Lower lobe of right lung (tissue), 2 donors: Measurements from ENCODE around the gene BCL11B. TPM values are rescaled to one million over a fixed set of nuclear protein-coding genes. Genes with fewer than 3 reads are reported as not detected.

Source experiments
- ATAC-seq, 2 donors: fragments of 200-7000 bp; cut with Tn5 transposase; one replicate each; pipeline ENCODE4 v1.9.1; 2020 to 2022; ENCODE audit warnings: mild to moderate bottlenecking in 2 of 2, moderate library complexity in 2 of 2
- DNase-seq: peaks from one replicate; pipeline ENCODE4 v3.0.0-alpha.2; 2020
- H3K27ac ChIP-seq: fragments of 200-600 bp; one replicate; pipeline ENCODE4 v1.8.0; 2022
- H3K27me3 ChIP-seq: fragments of 200-600 bp; one replicate; pipeline ENCODE4 v1.8.0; 2022; ENCODE audit warnings: low read depth
- H3K36me3 ChIP-seq: fragments of 200-600 bp; one replicate; pipeline ENCODE4 v1.8.0; 2022; ENCODE audit warnings: mild to moderate bottlenecking
- H3K4me1 ChIP-seq: fragments of 200-600 bp; one replicate; pipeline ENCODE4 v1.8.0; 2022
- H3K4me3 ChIP-seq: fragments of 200-600 bp; one replicate; pipeline ENCODE4 v1.8.0; 2022; ENCODE audit warnings: mild to moderate bottlenecking
- H3K9me3 ChIP-seq: fragments of 200-600 bp; one replicate; pipeline ENCODE4 v1.8.0; 2022
- intact Hi-C: fragments of 100-400 bp; cut with DNase I; formaldehyde crosslinking; loops from one replicate; pipeline ENCODE4 v1.11.0; 2022
- total RNA-seq: library from RNA; stranded (reverse); fragmentation: NEBNext Ultra II Directional; extraction: Animal tissue kit (Norgen Biotek cat#: 25700); gene quantifications from one replicate; pipeline ENCODE4 v1.2.1, GENCODE V29; 2021
- TF ChIP-seq, protein P1 (sequence below): fragments of 200-600 bp; IDR thresholded peaks from one replicate; pipeline ENCODE4 v1.8.0; 2022; ENCODE audit warnings: antibody characterized with exemption, mild to moderate bottlenecking
- donor health status: DM: no; HTN: yes; CAD: no; lungs with severe emphysema.

Gene BCL11B
- total RNA-seq, 1 donor from 2014 or later: 2.3 TPM

DNA sequence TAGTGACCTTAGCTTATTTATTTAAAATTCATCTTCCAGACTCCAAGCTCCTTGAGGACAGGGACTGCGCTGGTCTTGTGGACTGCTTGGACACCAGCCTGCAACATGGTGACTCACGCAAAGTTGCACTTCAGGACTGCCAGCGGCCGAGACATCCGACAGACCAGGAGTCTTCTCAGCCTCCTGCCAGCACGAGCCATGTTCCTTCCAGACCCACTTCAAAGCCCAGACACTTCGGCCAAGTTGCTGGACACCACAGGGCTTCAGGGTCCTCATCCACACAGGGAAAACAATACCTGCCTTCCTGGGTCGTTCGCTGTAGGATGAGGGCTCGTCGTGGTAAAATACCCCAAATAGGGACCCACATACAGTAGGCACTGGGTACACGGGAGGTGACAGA lies 88.7 kb downstream of the BCL11B start:
- DNase-seq (no peak), ATAC-seq (no peak)
- no peaks in the 10 kb centered on the region for H3K36me3 ChIP-seq
- no peak overlapping the region for H3K27ac ChIP-seq
- H3K4me1 ChIP-seq: peaks cover 5% of the 10 kb centered on the region
- H3K4me3 ChIP-seq: no peak overlapping the region
- H3K27me3 ChIP-seq: no peaks in the 10 kb centered on the region
- H3K9me3 ChIP-seq: no peaks in the 10 kb centered on the region
- TF ChIP-seq, protein P1, sequence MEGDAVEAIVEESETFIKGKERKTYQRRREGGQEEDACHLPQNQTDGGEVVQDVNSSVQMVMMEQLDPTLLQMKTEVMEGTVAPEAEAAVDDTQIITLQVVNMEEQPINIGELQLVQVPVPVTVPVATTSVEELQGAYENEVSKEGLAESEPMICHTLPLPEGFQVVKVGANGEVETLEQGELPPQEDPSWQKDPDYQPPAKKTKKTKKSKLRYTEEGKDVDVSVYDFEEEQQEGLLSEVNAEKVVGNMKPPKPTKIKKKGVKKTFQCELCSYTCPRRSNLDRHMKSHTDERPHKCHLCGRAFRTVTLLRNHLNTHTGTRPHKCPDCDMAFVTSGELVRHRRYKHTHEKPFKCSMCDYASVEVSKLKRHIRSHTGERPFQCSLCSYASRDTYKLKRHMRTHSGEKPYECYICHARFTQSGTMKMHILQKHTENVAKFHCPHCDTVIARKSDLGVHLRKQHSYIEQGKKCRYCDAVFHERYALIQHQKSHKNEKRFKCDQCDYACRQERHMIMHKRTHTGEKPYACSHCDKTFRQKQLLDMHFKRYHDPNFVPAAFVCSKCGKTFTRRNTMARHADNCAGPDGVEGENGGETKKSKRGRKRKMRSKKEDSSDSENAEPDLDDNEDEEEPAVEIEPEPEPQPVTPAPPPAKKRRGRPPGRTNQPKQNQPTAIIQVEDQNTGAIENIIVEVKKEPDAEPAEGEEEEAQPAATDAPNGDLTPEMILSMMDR: no peak
- intact Hi-C loops: no loop called here

DNA sequence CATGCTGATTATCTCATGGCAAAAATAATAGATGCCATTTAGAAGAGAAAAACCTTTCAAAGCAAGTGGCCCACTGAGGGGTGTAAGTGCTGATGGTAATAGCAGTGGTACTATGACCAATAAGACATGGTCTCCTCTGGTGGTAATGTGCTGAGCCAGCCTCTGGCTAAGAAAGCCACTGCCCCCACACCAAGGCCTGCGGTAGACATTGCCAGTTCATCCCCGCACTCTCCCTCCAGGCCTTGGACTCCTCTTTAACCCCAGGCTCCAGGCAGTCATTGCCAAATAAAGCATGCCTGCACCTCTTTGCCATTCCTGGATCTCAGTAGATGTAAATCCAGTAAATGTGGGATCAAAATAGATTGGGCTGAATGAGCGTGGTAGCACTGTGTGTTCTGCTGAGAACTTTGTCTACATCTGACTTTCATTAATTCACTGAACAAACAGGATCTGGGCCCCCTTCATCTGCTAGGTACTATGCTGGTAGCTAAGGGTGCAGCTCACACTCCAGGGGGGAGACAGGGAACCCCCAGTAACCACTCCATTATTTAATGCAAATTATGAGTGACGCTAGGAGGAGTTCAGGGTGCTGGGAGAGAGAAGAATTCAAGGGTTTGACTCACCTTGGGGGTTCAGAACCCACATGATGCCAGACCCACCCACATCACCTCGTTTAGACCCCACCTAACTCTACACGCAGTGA lies 89.3 kb downstream of the BCL11B start:
- H3K4me1 ChIP-seq: peaks cover 5% of the 10 kb centered on the region
- intact Hi-C loops: no loop called here
- no peak for DNase-seq

DNA sequence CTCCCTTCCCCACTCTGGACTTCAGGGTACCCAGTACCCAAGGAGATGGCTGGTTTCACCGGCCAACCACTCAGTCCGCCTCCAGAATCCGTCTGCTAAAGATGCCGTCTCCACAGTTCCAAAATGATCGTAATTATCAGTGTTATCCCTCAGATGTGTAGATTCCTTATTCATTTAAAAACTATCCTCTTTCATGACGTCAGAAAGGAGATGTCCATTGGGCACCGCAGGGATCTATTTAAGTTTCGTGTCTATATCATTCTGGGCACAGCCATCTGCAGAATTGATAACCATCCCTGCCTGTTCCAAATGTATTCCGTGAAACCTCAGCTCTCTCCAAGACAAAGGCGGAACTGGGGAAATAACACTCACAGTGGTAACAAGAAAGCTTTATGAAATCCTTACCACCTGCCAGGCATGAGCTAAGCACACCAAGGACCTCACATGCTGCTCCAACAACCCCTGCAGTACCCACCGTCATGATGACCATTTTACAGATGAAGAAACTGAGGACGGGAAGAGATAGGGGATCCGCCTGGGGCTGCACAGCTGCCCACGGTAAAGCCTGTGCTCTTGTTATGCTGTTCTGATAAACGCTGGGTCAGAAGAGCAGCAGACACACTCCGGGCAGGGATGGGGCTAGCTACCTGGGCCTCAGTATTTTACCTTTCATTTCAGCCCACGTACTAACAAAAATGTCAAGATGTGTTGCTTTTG lies 90.0 kb downstream of the BCL11B start:
- H3K4me3 ChIP-seq: no peak overlapping the region
- ATAC-seq (no peak), DNase-seq (no peak)
- TF ChIP-seq, protein P1: no peak
- H3K4me1 ChIP-seq: peaks cover 5% of the 10 kb centered on the region
- H3K27ac ChIP-seq: no peak overlapping the region
- intact Hi-C loops: no loop called here
- no peaks in the 10 kb centered on the region for H3K27me3 ChIP-seq
- H3K9me3 ChIP-seq: no peaks in the 10 kb centered on the region
- H3K36me3 ChIP-seq: no peaks in the 10 kb centered on the region

More for the DNA sequence above, 89.3 kb downstream of the BCL11B start:
- H3K36me3 ChIP-seq: no peaks in the 10 kb centered on the region
- H3K27me3 ChIP-seq: no peaks in the 10 kb centered on the region
- H3K4me3 ChIP-seq: no peak overlapping the region
- H3K9me3 ChIP-seq: no peaks in the 10 kb centered on the region
- H3K27ac ChIP-seq: no peak overlapping the region
- TF ChIP-seq, protein P1: no peak
- ATAC-seq: no peak

DNA sequence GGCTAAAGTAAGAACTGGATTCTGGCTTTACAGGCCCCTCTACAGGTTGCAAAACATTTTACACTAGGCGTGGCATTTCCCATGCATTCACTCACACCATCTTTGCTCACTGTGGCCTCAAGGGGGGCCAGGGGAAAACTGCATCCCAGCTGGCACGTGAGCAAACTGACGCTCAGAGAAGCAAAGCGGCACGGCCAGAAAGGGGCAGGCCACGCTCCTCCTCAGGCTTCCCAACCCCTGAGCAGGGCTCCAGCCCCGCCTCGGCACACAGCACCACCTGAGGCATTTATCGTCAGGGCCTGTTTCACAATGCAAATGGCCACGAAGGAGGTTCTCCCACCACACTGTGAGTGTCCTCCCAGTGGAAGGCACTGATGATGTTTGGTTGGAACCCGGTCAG lies 90.8 kb downstream of the BCL11B start:
- no peak for DNase-seq
- TF ChIP-seq, protein P1: no peak
- no peak overlapping the region for H3K4me3 ChIP-seq
- no peak overlapping the region for H3K27ac ChIP-seq
- no peaks in the 10 kb centered on the region for H3K27me3 ChIP-seq
- H3K4me1 ChIP-seq: peaks cover 5% of the 10 kb centered on the region
- ATAC-seq: no peak
- no peaks in the 10 kb centered on the region for H3K9me3 ChIP-seq
- H3K36me3 ChIP-seq: no peaks in the 10 kb centered on the region
- intact Hi-C loops: no loop called here

DNA sequence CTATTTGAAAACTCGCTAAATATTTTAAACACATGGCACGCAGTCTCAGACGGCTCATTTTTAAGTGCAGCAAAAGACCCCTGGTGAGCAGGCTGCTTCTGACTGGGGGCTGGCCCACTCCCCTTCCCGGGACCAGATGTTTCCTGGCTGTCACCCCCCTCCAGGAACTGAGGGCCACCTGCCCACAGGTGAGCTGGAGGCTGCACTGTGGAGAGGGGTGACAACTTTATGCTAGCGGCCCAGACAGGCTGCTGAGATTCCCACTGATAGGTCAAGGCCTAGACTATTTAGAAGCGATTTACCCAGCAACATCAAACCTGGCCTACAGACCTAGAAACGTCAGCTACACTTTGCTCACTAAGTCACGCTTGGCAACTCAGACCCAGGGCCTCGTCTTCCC lies 92.1 kb downstream of the BCL11B start:
- TF ChIP-seq, protein P1: no peak
- H3K36me3 ChIP-seq: no peaks in the 10 kb centered on the region
- intact Hi-C loops: no loop called here
- no peaks in the 10 kb centered on the region for H3K9me3 ChIP-seq
- H3K27ac ChIP-seq: no peak overlapping the region
- ATAC-seq: no peak
- H3K4me1 ChIP-seq: peaks cover 5% of the 10 kb centered on the region
- H3K27me3 ChIP-seq: no peaks in the 10 kb centered on the region
- no peak overlapping the region for H3K4me3 ChIP-seq
- no peak for DNase-seq
